ENCODE data around the gene OR6C65.
"Not testable (repeated sequence)": the region's sequence is repeated elsewhere in the genome, so short reads cannot be mapped to it uniquely, and the experiment has no call there.

The OR6C65 gene

GRCh38 chr12:55400229-55400628 is at the start of gene OR6C65:
TSS of gene OR6C65 (plus strand) at chr12:55400529. CDS start at chr12:55400529, 0 bp downstream.
- DNase-seq (ENCODE audit: low read depth): no peak

- DNase-seq (ENCODE audit: low read depth): not testable (repeated sequence)
Observed at GRCh38 chr12:55355338-55355737, 45.0 kb upstream of the OR6C65 start.

GRCh38 chr12:55362675-55363074 is 37.7 kb upstream of the OR6C65 start, which contains the start of gene OR6C75:
TSS of gene OR6C75 (plus strand) at chr12:55362975. CDS start at chr12:55365111, 2,136 bp downstream.
- DNase-seq (ENCODE audit: low read depth): no peak

GRCh38 chr12:55365086-55365485 is 35.2 kb upstream of the OR6C65 start:
- no peak for DNase-seq (ENCODE audit: low read depth)

GRCh38 chr12:55372521-55372920 is 27.8 kb upstream of the OR6C65 start:
- no peak for DNase-seq (ENCODE audit: low read depth)

GRCh38 chr12:55385891-55386290 is 14.4 kb upstream of the OR6C65 start:
- no peak for DNase-seq (ENCODE audit: low read depth)

- no peak for DNase-seq (ENCODE audit: low read depth)
Observed at GRCh38 chr12:55392032-55392795, 8.1 kb upstream of the OR6C65 start.

- DNase-seq (ENCODE audit: low read depth): no peak
Observed at GRCh38 chr12:55396326-55396725, 4.0 kb upstream of the OR6C65 start.

- no peak for DNase-seq (ENCODE audit: low read depth)
Observed at GRCh38 chr12:55407866-55408265, 7.5 kb downstream of the OR6C65 start.

- not testable (repeated sequence) for DNase-seq (ENCODE audit: low read depth)
Observed at GRCh38 chr12:55409133-55409532, 8.8 kb downstream of the OR6C65 start.

- not testable (repeated sequence) for DNase-seq (ENCODE audit: low read depth)
Observed at GRCh38 chr12:55412138-55412537, 11.8 kb downstream of the OR6C65 start.

GRCh38 chr12:55413498-55414388 is 13.4 kb downstream of the OR6C65 start:
- DNase-seq (ENCODE audit: low read depth): not testable (repeated sequence)

GRCh38 chr12:55414396-55414823 is 14.1 kb downstream of the OR6C65 start:
- not testable (repeated sequence) for DNase-seq (ENCODE audit: low read depth)

- not testable (repeated sequence) for DNase-seq (ENCODE audit: low read depth)
Observed at GRCh38 chr12:55414889-55415288, 14.6 kb downstream of the OR6C65 start.

GRCh38 chr12:55416961-55417360 is 16.6 kb downstream of the OR6C65 start:
- DNase-seq (ENCODE audit: low read depth): no peak

- DNase-seq (ENCODE audit: low read depth): no peak
Observed at GRCh38 chr12:55420307-55420962, 20.1 kb downstream of the OR6C65 start.

GRCh38 chr12:55425954-55426353 is 25.6 kb downstream of the OR6C65 start, which contains the start of gene OR6C76:
TSS of gene OR6C76 (plus strand) at chr12:55426254. CDS start at chr12:55426254, 0 bp downstream.
- DNase-seq (ENCODE audit: low read depth): no peak

- no peak for DNase-seq (ENCODE audit: low read depth)
Observed at GRCh38 chr12:55428331-55429243, 28.3 kb downstream of the OR6C65 start.

- DNase-seq (ENCODE audit: low read depth): not testable (repeated sequence)
Observed at GRCh38 chr12:55441233-55441632, 40.9 kb downstream of the OR6C65 start.

GRCh38 chr12:55443776-55444175 is 43.4 kb downstream of the OR6C65 start, which contains the start of gene OR6C2:
TSS of gene OR6C2 (plus strand) at chr12:55444076. CDS start at chr12:55452214, 8,138 bp downstream.
- DNase-seq (ENCODE audit: low read depth): no peak

- DNase-seq (ENCODE audit: low read depth): no peak
Observed at GRCh38 chr12:55445357-55445756, 45.0 kb downstream of the OR6C65 start.
